ENCODE results near the gene NLK.
"Not testable (repeated sequence)": the region's sequence is repeated elsewhere in the genome, so short reads cannot be mapped to it uniquely, and the experiment has no call there.

The NLK gene

DNA sequence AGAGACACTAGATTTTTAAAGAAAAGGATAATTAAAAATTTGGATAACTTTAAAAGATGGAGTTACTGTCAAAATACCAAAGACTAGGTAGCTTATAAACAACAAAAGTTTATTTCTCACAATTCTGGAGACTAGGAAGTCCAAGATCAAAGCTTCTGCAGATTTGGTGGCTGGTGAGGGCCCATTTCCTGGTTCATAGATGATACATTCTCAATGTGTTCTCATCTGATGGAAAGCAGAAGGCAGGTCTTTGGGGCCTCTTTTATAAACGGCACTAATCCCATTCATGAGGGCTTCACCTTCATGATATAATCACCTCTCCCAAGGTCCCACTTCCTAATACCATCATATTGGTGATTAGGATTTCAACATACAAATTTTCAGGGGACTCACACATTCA is 33.7 kb downstream of the NLK start:
- no peak overlapping the region for H3K4me3 Mint-ChIP-seq
- no peak overlapping the region for H3K27ac Mint-ChIP-seq
- no peaks in the 10 kb centered on the region for H3K36me3 Mint-ChIP-seq
- H3K9me3 Mint-ChIP-seq: peaks cover 3% of the 10 kb centered on the region
- no peak for DNase-seq (ENCODE audit: low spot score in 2 of 2)
- H3K4me1 Mint-ChIP-seq: peaks cover 55% of the 10 kb centered on the region
- ATAC-seq: no peak

GRCh38 chr17:28077140-28077539 is 34.7 kb downstream of the NLK start:
- H3K4me3 Mint-ChIP-seq; DNase-seq (ENCODE audit: low spot score in 2 of 2); H3K9me3 Mint-ChIP-seq; ATAC-seq; H3K27ac Mint-ChIP-seq; H3K36me3 Mint-ChIP-seq: not testable (repeated sequence)
- H3K4me1 Mint-ChIP-seq: peaks cover 45% of the 10 kb centered on the region

DNA sequence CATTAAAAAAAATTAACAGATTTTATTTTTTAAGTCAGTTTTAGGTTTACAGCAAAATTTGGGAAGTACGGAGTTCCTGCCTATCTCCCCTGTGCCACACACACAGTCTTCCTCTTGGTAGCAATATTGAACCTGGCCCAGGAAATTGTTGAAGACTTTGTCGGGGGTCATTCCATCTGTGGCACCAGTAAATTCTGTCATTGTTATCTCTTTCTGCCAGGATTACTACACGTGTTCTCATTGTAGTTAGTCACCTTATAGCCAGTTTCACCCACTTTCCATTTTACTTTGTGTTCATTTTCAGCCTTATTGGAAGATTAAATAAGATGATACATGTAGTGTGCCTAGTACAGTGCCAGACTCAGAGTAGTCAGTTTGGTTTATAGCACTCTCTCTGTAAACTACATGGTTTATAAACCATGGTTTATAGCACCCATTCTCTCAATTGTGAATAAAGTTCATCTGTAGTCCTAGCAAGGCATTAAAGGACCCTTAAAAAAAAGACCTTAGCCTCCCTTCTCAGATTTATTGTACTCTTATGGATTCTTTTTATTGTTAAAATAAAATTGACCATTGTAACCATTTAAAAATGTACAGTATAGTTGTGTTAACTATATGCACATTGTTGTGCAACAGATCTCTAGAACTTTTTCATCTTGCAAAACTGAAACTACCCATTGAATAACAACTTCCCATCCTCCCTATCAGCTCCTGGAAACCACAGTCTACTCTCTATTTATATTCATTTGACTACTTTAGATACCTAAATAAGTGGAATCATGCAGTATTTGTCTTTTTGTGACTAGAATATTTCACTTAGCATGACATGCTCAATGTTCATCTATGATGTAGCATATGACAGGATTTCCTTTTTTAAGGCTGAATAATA is 36.1 kb downstream of the NLK start:
- Mint-ChIP-seq H3K9me3 (no peaks in the 10 kb centered on the region), H3K27ac (no peak overlapping the region), H3K36me3 (no peaks in the 10 kb centered on the region), H3K4me3 (no peak overlapping the region), H3K4me1 (peaks cover 30% of the 10 kb centered on the region)
- no peak for ATAC-seq
- no peak for DNase-seq (ENCODE audit: low spot score in 2 of 2)

DNA sequence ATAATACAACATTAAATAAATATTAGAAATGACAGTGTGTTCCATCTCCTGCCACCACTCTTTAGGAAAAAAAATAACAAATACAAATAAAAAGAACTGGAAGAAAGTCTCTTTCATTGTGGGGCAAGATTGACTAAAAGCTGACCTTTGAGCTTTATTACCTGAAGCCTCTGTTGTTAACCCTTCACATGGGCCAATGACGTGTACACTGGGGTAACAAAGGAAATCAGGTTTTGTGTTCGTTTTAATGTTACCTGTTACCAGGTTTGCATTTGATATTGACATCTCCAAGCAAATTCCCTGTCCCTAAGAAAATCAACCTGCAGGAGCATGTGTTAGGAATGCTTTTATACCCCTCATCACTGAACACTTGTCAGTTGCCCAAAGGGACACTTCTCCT is 39.0 kb downstream of the NLK start:
- Mint-ChIP-seq H3K27ac (no peak overlapping the region), H3K36me3 (no peaks in the 10 kb centered on the region), H3K4me3 (no peak overlapping the region), H3K9me3 (no peaks in the 10 kb centered on the region), H3K4me1 (peaks cover 23% of the 10 kb centered on the region)
- no peak for ATAC-seq
- no peak for DNase-seq (ENCODE audit: low spot score in 2 of 2)

GRCh38 chr17:28085766-28086165 is 43.3 kb downstream of the NLK start:
- DNase-seq (ENCODE audit: low spot score in 2 of 2): no peak
- Mint-ChIP-seq H3K4me1 (peaks cover 17% of the 10 kb centered on the region), H3K27ac (no peak overlapping the region), H3K36me3 (no peaks in the 10 kb centered on the region), H3K4me3 (no peak overlapping the region), H3K9me3 (no peaks in the 10 kb centered on the region)
- peak; percentile 60 for ATAC-seq

DNA sequence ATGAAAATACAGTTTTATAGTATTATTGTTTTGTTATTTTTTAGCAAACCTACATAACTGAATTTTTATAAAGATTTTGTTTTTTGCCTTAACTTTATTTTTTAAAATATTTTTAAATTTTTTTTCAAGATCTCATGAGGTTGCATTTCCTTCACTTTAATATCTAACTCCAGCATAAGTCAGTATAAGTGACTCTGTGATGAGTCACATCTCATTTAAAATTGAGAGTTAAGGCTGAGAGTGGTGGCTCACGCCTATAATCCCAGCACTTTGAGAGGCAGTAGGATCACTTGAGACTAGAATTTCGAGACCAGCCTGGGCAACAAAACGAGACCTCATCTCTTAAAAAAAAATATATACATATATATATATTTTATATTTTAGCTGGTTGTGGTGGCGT is 44.0 kb downstream of the NLK start:
- H3K4me3 Mint-ChIP-seq: no peak overlapping the region
- H3K27ac Mint-ChIP-seq: no peak overlapping the region
- H3K4me1 Mint-ChIP-seq: peaks cover 19% of the 10 kb centered on the region
- DNase-seq (ENCODE audit: low spot score in 2 of 2) (no peak), ATAC-seq (no peak)
- no peaks in the 10 kb centered on the region for H3K36me3 Mint-ChIP-seq
- H3K9me3 Mint-ChIP-seq: no peaks in the 10 kb centered on the region

GRCh38 chr17:28087743-28088142 is 45.3 kb downstream of the NLK start:
- Mint-ChIP-seq H3K4me1 (peaks cover 23% of the 10 kb centered on the region), H3K27ac (no peak overlapping the region), H3K9me3 (no peaks in the 10 kb centered on the region), H3K4me3 (no peak overlapping the region), H3K36me3 (no peaks in the 10 kb centered on the region)
- DNase-seq (ENCODE audit: low spot score in 2 of 2) (no peak), ATAC-seq (no peak)

GRCh38 chr17:28090551-28090950 is 48.1 kb downstream of the NLK start:
- Mint-ChIP-seq H3K4me3 (no peak overlapping the region), H3K36me3 (no peaks in the 10 kb centered on the region)
- ATAC-seq: no peak

GRCh38 chr17:28092088-28092487 is 49.6 kb downstream of the NLK start:
- Mint-ChIP-seq H3K9me3 (no peaks in the 10 kb centered on the region), H3K4me1 (peaks cover 23% of the 10 kb centered on the region), H3K36me3 (no peaks in the 10 kb centered on the region), H3K4me3 (no peak overlapping the region), H3K27ac (no peak overlapping the region)
- ATAC-seq (no peak), DNase-seq (ENCODE audit: low spot score in 2 of 2) (no peak)

More at GRCh38 chr17:28090551-28090950, 48.1 kb downstream of the NLK start:
- Mint-ChIP-seq H3K4me1 (peaks cover 23% of the 10 kb centered on the region), H3K27ac (no peak overlapping the region), H3K9me3 (no peaks in the 10 kb centered on the region)
- no peak for DNase-seq (ENCODE audit: low spot score in 2 of 2)

- Mint-ChIP-seq H3K9me3 (no peaks in the 10 kb centered on the region), H3K4me1 (peaks cover 17% of the 10 kb centered on the region), H3K27ac (no peak overlapping the region), H3K36me3 (no peaks in the 10 kb centered on the region), H3K4me3 (no peak overlapping the region)
- ATAC-seq (no peak), DNase-seq (ENCODE audit: low spot score in 2 of 2) (no peak)
These were observed 51.7 kb downstream of the NLK start for GRCh38 chr17:28093999-28094716.

GRCh38 chr17:28096756-28097155 is 54.3 kb downstream of the NLK start:
- ATAC-seq (no peak), DNase-seq (ENCODE audit: low spot score in 2 of 2) (no peak)
- Mint-ChIP-seq H3K27ac (no peak overlapping the region), H3K36me3 (no peaks in the 10 kb centered on the region), H3K4me3 (no peak overlapping the region), H3K4me1 (peaks cover 2% of the 10 kb centered on the region), H3K9me3 (no peaks in the 10 kb centered on the region)

DNA sequence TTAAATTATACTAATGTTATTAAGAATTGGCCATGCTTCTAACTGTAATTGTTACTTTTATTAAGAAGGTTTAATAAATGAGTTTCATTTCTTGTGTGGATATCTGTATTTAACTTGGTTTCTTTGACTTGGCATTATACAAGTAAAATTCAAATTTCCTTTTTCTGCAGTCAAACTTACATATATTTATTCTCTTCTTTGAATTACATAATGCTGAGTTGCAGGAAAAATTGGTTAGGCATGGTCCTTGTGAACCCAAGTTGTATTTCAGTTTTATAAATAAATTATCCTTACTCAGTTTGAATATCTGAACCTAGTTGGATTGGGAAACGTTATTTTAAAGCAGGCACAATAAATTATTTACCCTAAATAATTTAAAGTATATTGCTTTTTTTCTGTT is 54.8 kb downstream of the NLK start:
- no peaks in the 10 kb centered on the region for H3K36me3 Mint-ChIP-seq
- H3K27ac Mint-ChIP-seq: no peak overlapping the region
- no peaks in the 10 kb centered on the region for H3K4me1 Mint-ChIP-seq
- ATAC-seq (no peak), DNase-seq (ENCODE audit: low spot score in 2 of 2) (no peak)
- no peaks in the 10 kb centered on the region for H3K9me3 Mint-ChIP-seq
- no peak overlapping the region for H3K4me3 Mint-ChIP-seq

DNA sequence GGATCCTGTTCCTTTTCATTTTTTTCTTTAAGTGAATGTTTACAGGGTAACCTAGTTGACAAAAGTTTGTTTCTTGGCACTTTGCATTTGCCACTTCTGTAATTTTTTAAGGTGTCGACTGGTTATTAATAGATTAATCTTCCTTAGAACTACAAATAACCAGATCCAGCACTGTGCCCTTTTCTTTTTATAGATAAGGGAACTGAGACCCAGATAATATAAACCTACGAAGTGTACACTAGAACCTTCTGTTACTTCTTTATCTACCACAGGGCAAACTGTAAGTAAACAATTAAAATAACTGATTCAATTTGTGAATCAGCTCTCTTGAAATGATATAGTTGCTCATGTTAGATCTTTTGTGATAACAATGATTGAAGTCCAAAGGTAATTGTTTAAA is 55.4 kb downstream of the NLK start:
- no peak overlapping the region for H3K27ac Mint-ChIP-seq
- no peak for ATAC-seq
- no peak for DNase-seq (ENCODE audit: low spot score in 2 of 2)
- H3K4me1 Mint-ChIP-seq: no peaks in the 10 kb centered on the region
- H3K36me3 Mint-ChIP-seq: no peaks in the 10 kb centered on the region
- no peaks in the 10 kb centered on the region for H3K9me3 Mint-ChIP-seq
- H3K4me3 Mint-ChIP-seq: no peak overlapping the region

GRCh38 chr17:28098591-28098990 is 56.1 kb downstream of the NLK start:
- H3K4me1 Mint-ChIP-seq; H3K27ac Mint-ChIP-seq; H3K9me3 Mint-ChIP-seq; DNase-seq (ENCODE audit: low spot score in 2 of 2); ATAC-seq; H3K4me3 Mint-ChIP-seq; H3K36me3 Mint-ChIP-seq: not testable (repeated sequence)

DNA sequence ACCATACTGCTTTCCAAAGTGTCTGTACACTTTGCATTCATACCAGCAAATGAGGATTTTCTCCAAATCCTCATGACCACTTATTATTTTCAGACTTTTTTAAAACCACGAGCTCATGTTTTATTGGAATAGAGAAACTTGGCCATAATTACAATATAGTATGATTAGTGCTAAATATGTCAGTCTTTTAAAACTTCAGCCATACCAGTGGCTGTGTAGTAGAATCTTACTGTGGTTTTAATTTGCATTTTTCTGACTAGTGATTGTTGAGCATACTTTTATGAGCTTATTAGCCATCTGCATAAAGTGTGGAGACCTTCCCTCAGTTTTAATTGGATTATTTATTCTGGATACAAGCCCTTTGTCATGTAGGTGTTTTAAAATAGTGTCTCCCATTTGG is 57.8 kb downstream of the NLK start:
- H3K27ac Mint-ChIP-seq: no peak overlapping the region
- no peaks in the 10 kb centered on the region for H3K9me3 Mint-ChIP-seq
- H3K4me3 Mint-ChIP-seq: no peak overlapping the region
- H3K4me1 Mint-ChIP-seq: no peaks in the 10 kb centered on the region
- DNase-seq (ENCODE audit: low spot score in 2 of 2) (no peak), ATAC-seq (no peak)
- no peaks in the 10 kb centered on the region for H3K36me3 Mint-ChIP-seq

DNA sequence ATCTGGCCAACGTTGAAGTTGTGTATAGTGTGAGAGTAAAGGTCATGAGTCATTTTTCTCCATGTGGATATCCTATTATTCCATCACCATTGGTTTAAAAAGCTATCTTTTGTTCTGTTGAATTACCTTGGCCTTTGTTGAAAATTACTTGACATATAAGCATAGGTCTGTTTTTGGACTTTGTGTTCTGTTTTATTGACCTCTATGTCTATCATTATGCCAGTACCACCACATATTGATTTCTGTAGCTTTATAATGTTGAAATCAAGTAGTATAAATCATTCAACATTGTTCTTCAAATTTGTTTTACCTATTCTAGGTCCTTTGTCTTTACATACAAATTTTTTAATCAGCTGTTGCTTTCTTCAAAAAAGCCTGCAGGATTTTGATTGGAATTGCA is 58.5 kb downstream of the NLK start:
- DNase-seq (ENCODE audit: low spot score in 2 of 2) (no peak), ATAC-seq (no peak)
- Mint-ChIP-seq H3K36me3 (no peaks in the 10 kb centered on the region), H3K4me1 (no peaks in the 10 kb centered on the region), H3K27ac (no peak overlapping the region), H3K9me3 (no peaks in the 10 kb centered on the region), H3K4me3 (no peak overlapping the region)

Data from stimulated activated effector memory CD8-positive, alpha-beta T cell treated with anti-CD3 and anti-CD28 coated beads, Interleukin-12 subunit alpha, Interleukin-12 subunit beta, amount 100 ng/mL, for 72 hours (primary cell).